ENCODE measurements around the gene TRPM5.

Gene TRPM5

DNA sequence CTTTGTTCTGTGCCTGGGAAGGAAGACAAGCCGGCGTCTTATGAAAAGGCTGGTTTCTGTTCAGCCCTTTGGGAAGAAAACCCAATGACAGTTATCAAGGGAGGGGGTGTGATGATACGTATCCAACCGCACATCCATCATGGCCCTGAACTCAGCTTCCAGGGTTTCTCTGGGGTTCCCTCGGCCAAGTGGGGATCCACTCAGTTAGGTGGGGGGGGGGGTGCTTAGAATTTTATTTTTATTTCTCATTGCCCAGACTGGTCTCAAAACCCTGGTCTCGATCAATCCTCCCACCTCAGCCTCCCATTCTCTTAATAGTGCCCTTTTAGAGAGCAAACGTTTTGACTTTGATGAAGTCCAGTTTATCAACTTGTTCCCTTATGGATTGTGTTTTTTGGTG, 26.2 kb upstream of the TRPM5 start:
- DNase-seq, result no peak

DNA sequence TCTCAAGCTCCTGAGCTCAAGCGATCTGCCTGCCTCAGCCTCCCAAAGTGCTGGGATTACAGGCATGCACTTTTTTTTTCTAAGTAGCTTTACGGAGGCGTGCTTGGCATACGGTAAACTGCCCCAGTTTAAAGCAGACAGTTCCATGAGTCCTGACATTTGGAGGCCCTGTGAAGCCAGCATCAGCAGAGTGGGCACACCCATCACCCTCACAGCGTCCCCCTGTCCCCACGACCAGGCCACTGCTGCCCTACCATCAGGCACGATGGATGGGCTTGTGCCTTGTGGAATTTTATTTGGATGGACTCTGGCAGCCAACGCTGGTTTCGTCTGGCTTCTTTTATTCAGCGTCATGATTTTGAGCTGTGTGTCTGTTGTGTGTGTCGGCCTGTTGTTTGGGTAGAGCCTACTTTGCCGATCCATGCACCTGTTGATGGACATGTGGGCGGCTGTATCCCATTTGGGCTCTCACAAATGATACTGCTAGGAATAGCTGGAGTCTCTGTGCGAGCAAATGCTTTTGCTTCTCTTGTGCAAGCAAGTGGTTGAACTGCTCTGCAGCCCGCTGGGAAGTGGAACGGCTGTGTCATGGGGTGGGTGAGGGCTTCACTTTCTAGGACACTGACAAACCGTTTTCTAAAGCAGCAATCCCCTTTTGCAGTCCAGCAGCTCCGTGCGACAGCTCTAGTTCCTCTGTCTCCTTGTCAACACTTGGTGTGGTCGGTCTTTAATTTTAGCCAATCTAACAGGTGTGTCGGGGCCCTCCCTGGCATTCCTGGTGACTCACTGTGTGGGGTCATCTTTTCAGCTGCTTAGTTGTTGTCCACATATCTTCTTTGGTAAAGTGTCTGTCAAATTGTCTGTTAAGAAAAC, 24.3 kb upstream of the TRPM5 start:
- DNase-seq, result no peak

- DNase-seq, result no peak
Measured at GRCh38 chr11:2467695-2468055, 23.4 kb upstream of the TRPM5 start.

GRCh38 chr11:2466869-2467694, 22.8 kb upstream of the TRPM5 start:
- no peak for DNase-seq

DNA sequence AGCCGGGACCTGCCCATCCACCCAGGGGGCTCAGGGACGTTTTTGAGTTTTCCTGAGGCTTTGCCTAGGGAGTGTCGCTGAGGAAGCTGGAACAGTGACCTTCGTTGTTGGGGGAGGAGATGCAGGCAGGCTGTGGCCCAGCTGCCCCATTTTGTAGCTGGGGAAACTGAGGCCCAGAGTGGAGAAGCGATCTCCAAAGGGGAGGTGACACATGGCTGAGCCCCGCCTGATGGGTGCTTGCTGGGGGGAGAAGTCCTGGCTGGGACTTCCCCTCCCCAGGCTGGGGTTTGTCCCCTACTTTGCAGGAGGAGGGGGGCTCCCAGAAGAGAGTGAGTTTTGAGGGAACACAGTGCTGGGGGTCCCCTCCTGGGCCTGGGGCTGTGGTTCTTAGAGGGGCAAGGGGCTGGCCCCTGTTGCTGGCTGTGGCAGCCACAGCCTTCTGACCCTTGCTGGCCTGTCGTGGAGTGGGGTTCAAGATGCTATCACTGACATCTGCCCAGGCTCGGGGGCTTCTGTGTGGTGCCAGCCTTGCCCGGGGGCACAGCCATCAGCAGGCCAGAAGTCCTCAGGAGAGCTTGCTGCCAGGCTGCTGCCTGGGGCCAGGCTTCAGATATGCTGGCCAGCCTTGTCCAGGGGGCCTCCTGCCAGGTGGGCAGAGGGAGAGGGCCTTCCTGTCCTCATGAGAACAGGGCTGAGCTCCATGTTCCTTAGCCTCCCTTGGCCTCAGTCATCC, 21.9 kb upstream of the TRPM5 start:
- no peak for DNase-seq

DNA sequence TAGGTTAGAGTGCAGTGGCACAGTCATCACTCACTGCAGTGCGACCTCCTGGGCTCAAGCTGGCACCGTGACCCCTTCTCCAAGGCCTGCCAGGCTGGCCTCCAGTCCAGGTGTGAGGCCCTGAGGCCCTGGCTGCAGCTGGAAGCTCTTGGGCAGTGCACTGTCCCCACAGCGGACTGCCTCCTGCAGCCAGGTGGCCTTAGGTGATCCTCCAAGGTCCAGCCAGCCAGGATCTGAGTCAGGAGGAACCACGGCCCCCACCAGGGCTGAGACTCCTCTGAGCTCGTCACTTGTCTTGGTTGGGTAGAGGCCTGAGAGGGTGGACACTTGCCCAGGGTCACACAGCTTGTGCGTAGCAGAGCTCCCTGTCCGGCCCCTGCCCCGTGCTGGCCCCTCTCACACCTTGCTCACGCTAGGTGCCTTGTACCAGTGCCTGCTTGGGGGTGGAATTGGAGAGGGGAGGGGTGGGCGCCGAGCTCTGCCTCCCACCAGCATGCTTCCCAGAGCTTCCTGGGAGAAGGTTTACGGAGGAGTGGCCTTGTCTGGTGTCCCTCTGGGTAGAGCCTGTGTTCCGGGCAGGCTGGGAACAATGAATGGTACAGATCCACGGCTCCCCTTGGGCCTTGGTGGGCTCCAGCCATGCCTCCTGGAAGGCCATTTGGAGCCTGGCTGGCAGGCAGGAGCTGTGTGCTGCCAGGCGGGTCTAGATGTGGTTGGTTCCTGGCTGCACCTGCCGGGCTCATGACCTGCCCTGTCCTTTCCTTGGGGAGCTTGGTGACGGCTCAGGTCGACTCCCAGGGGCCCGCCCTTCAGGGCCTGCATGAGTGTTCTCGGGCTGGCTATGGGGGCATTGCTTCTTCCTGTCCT, 21.1 kb upstream of the TRPM5 start:
- no peak for DNase-seq

- DNase-seq, result peak; percentile 12
Measured at GRCh38 chr11:2464451-2465165, 20.3 kb upstream of the TRPM5 start.

- DNase-seq, result no peak
Measured at GRCh38 chr11:2463766-2464277, 19.5 kb upstream of the TRPM5 start.

DNA sequence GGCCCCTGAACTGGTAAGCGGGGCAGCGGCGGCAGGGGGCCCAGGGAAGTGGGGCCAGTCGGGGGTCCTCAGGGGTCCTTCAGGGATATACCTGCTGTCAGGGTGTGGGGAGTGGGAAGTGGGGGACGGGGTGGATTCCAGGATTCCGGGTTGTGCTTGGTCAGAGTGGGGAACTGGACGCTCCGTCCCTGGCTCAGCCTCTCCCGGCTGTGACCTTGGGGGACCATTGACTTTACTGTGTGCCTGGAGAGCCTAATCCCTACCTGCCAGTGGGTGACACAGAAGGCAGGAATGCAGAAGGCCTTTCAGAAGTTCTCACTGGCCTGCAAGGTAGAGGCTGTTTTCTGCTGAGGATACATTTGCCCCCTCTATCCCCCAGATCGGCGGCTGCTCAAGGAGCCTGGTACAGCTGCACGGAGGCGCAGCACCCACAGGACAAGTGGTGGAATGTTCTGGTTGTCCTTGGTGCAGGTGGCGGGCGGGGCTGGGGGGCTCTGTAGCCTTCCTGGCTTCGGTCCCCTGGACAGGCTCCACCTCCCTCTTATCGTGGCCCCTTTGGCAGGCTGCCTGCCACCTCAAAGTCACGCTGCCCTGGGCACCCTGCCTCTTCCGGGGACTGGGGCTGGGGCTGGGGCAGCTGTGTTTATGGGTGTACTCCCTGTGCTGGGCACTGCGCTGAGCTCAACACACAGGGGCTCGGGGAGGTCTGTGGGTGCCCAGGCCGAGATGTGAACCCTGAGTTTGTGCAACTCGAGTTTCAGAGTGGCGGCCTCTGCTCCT, 18.9 kb upstream of the TRPM5 start:
- DNase-seq, result peak; percentile 10

DNA sequence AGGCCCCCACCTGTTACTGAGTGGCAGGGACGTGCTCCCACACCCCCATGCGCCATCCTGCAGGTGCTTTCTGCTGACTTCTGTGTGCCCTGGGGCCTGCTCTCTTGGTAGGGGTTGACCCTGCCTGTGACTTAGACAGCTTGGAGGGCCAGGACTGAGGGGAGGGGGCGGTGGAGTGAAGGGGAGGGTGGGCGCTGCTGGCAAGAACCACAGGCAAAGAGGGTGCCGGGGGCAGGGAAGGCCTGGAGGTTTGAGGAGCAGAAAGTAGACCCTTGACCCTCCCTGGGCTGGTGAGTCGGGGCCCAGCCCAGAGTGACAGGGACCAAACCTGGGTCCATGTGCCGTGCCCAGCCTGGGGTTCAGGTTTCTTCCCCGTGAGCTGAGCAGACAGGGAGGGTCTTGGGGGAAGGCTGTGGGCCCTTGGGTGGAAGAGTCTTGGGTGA, 18.2 kb upstream of the TRPM5 start:
- DNase-seq, result peak; percentile 10

- DNase-seq, result peak; percentile 12
Measured at GRCh38 chr11:2461956-2462542, 17.7 kb upstream of the TRPM5 start.

DNA sequence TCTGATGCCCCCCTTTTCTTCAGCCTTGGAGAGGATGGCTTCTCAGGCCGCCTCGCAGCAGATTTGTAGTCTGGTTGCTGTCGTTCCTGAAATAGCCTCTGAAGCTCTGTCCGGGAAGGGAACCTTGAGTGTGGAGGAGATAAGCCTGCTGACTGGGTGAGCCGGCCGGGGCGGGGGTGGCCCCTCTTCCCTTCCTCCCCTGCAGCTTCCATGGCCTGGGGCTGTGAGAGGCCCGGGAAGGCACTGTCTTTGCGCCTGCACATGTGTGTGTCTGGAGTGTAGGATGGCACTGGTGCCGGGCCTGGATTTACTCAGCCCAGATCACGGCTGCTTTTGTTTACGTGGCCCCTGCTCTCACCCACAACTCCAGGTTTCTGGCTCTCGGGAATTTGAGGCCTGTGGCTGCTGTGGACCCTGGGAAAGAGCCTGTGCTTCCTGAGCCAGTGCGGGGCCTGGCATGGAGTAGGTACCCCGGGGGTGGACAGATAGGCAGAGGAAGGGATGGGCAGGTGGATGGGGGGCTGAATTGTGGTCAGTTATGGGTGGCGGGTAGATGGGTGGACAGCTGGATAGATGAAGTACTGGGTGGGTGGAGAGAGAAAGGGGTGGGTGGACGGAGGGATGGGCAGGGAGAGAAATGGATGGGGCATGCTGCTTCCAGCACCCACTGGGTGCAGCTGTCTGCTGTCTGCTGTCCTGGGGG, 17.1 kb upstream of the TRPM5 start:
- no peak for DNase-seq

- peak; percentile 12 for DNase-seq
Measured at GRCh38 chr11:2460540-2461252, 16.4 kb upstream of the TRPM5 start.

GRCh38 chr11:2459796-2460531, 15.7 kb upstream of the TRPM5 start:
- DNase-seq, result no peak

GRCh38 chr11:2459016-2459725, 14.9 kb upstream of the TRPM5 start:
- peak; percentile 17 for DNase-seq

DNA sequence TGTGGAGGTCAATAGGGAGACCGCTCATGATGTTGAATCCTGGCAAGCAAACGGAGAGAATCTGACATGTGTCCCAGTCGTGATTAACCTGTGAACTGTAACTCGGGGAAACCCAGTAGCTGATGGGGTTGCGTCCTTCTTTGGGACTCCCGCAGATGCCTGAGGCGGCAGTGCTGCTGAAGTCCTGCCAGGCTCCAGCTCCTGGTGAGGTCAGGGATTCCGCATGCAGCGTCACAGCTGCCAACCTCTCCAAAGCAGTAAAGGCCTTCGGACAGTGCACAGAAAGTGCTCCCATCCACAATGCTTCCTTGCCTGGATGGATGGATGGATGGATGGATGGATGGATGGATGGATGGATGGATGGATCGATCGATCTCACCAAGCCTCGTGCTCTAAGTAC, 14.0 kb upstream of the TRPM5 start:
- DNase-seq, result no peak

DNA sequence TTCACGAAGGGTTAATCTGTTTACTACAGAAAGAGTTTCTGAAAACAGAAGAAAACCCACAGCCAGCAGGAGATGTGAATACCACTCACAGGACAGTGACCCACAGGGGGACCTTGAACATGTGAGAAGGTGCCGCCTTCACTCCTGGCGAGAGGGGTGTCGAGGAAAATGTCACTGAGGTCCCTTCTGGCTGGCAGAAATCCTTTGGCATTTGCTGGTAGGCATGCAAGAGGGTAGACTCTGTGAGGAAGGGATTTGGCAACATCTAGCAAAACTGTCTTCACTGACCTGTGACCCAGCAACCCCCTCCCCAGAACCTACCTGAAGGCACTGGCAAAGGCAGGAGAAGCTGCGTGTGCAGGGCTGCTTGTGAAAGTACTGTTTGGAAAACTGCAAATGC, 9.1 kb upstream of the TRPM5 start:
- DNase-seq, result no peak

Measured in right hindlimb (tissue), 1 donor.